ENCODE results near the gene KCNJ4. TPM values are rescaled to one million over a fixed set of nuclear protein-coding genes. Genes with fewer than 3 reads are reported as not detected.

KCNJ4 gene
- polyA plus RNA-seq, 1 donor (not counting 4 experiments of a cell fraction or from before 2014, with no cell fraction given), result not detected

GRCh38 chr22:38404419-38404818 lies 50.6 kb downstream of the KCNJ4 start:
- Histone ChIP-seq H3K9ac (ENCODE audit: control insufficient read depth, extremely low read depth, insufficient read depth, low read length) (no peak overlapping the region), H3K9me3 (ENCODE audit: control insufficient read depth, low read depth, low read length) (no peaks in the 10 kb centered on the region), H3K9me1 (ENCODE audit: control insufficient read depth, extremely low read depth, insufficient read depth, low read length) (no peaks in the 10 kb centered on the region), H3K4me2 (ENCODE audit: control insufficient read depth, extremely low read depth, insufficient read depth, low read depth, low read length) (no peak overlapping the region), H2AFZ (ENCODE audit: control insufficient read depth, low read length) (no peak overlapping the region), H3K4me1 (ENCODE audit: control insufficient read depth, extremely low read depth, insufficient read depth, low read length) (no peaks in the 10 kb centered on the region), H3K79me2 (ENCODE audit: control insufficient read depth, insufficient read depth, low read length) (no peaks in the 10 kb centered on the region), H3K27ac (ENCODE audit: control insufficient read depth, insufficient read depth, low read length) (no peak overlapping the region), H3K4me3 (ENCODE audit: control insufficient read depth in 2 of 3, extremely low read depth in 1 of 3, insufficient read depth in 2 of 3, low read depth in 1 of 3, low read length in 3 of 3) (no peak overlapping the region), H3K36me3 (ENCODE audit: control insufficient read depth in 2 of 2, extremely low read depth in 1 of 2, insufficient read depth in 2 of 2, low read length in 2 of 2) (no peaks in the 10 kb centered on the region), H4K20me1 (ENCODE audit: control insufficient read depth, extremely low read depth, insufficient read depth, low read length) (no peaks in the 10 kb centered on the region), H3K27me3 (ENCODE audit: control insufficient read depth, extremely low read depth, insufficient read depth, low read length) (peaks cover 7% of the 10 kb centered on the region)
- no peak for DNase-seq (ENCODE audit: low read depth, low spot score)
- FAIRE-seq, result no peak
- no peak for TF ChIP-seq EZH2 (IDR thresholded peaks at IDR 0.05; ENCODE audit: low read length)
- TF ChIP-seq CTCF (optimal IDR thresholded peaks at IDR 0.05 in 1 of 3, IDR thresholded peaks at IDR 0.05 in 1 of 3, conservative IDR thresholded peaks at IDR 0.05 in 1 of 3; ENCODE audit: extremely low read depth in 1 of 3, insufficient read depth in 2 of 3, low read length in 3 of 3), result no peak
- dilution Hi-C loops (cut with MboI; ENCODE audit: extremely low pct_ligation_motif_present, low sequenced_read_pairs), result no loop called here

- no peak for DNase-seq (ENCODE audit: low read depth, low spot score)
- Histone ChIP-seq H3K27ac (ENCODE audit: control insufficient read depth, insufficient read depth, low read length) (no peak overlapping the region), H2AFZ (ENCODE audit: control insufficient read depth, low read length) (no peak overlapping the region), H3K79me2 (ENCODE audit: control insufficient read depth, insufficient read depth, low read length) (no peaks in the 10 kb centered on the region), H3K4me3 (ENCODE audit: control insufficient read depth in 2 of 3, extremely low read depth in 1 of 3, insufficient read depth in 2 of 3, low read depth in 1 of 3, low read length in 3 of 3) (no peak overlapping the region), H3K27me3 (ENCODE audit: control insufficient read depth, extremely low read depth, insufficient read depth, low read length) (peaks cover 7% of the 10 kb centered on the region), H3K9me3 (ENCODE audit: control insufficient read depth, low read depth, low read length) (no peaks in the 10 kb centered on the region), H3K4me1 (ENCODE audit: control insufficient read depth, extremely low read depth, insufficient read depth, low read length) (no peaks in the 10 kb centered on the region), H3K9me1 (ENCODE audit: control insufficient read depth, extremely low read depth, insufficient read depth, low read length) (no peaks in the 10 kb centered on the region), H4K20me1 (ENCODE audit: control insufficient read depth, extremely low read depth, insufficient read depth, low read length) (no peaks in the 10 kb centered on the region), H3K36me3 (ENCODE audit: control insufficient read depth in 2 of 2, extremely low read depth in 1 of 2, insufficient read depth in 2 of 2, low read length in 2 of 2) (no peaks in the 10 kb centered on the region), H3K9ac (ENCODE audit: control insufficient read depth, extremely low read depth, insufficient read depth, low read length) (no peak overlapping the region), H3K4me2 (ENCODE audit: control insufficient read depth, extremely low read depth, insufficient read depth, low read depth, low read length) (no peak overlapping the region)
- TF ChIP-seq CTCF (optimal IDR thresholded peaks at IDR 0.05 in 1 of 3, IDR thresholded peaks at IDR 0.05 in 1 of 3, conservative IDR thresholded peaks at IDR 0.05 in 1 of 3; ENCODE audit: extremely low read depth in 1 of 3, insufficient read depth in 2 of 3, low read length in 3 of 3) (no peak), EZH2 (IDR thresholded peaks at IDR 0.05; ENCODE audit: low read length) (no peak)
- FAIRE-seq, result no peak
- dilution Hi-C loops (cut with MboI; ENCODE audit: extremely low pct_ligation_motif_present, low sequenced_read_pairs), result no loop called here
These were observed 51.2 kb downstream of the KCNJ4 start for GRCh38 chr22:38403812-38404211.
